Psoas muscle (tissue), 8 donors: ENCODE measurements around the gene GET4. TPM values are rescaled to one million over a fixed set of nuclear protein-coding genes. Genes with fewer than 3 reads are reported as not detected.

Experiments
- ATAC-seq, 4 donors: fragments of 200-7000 bp; cut with Tn5 transposase; one replicate each; pipeline ENCODE4 v1.9.1; 2020; ENCODE audit warnings: moderate library complexity in 3 of 4, mild to moderate bottlenecking in 2 of 4
- DNase-seq, 2 donors: peaks; one replicate each; pipeline ENCODE4 v3.0.0-alpha.2; 2020
- H3K27ac ChIP-seq: fragments of 200-600 bp; one replicate; pipeline ENCODE4 v1.8.0; 2022
- H3K27me3 ChIP-seq, 3 donors: fragments of 200-600 bp in 1 of 3; one replicate each; pipeline versions ENCODE4 v1.6.1 to v1.8.0; 2013 to 2022; ENCODE audit warnings: low read length in 2 of 3, mild to moderate bottlenecking in 2 of 3, moderate library complexity in 1 of 3; ENCODE audit not compliant: insufficient read depth in 3 of 3
- H3K36me3 ChIP-seq, 2 donors: fragments of 200-600 bp in 1 of 2; one replicate each; pipeline versions ENCODE4 v1.6.1 to v1.8.0; 2013 to 2022; ENCODE audit warnings: low read depth in 1 of 2, mild to moderate bottlenecking in 1 of 2, moderate library complexity in 1 of 2; ENCODE audit not compliant: insufficient read depth in 1 of 2
- H3K4me1 ChIP-seq: fragments of 200-600 bp; one replicate; pipeline ENCODE4 v1.8.0; 2022
- H3K4me3 ChIP-seq: fragments of 200-600 bp; one replicate; pipeline ENCODE4 v1.8.0; 2022; ENCODE audit warnings: mild to moderate bottlenecking
- H3K9me3 ChIP-seq: fragments of 200-600 bp; one replicate; pipeline ENCODE4 v1.8.0; 2022
- WGBS, 3 donors: extraction: QIAGEN DNeasy Blood & Tissue Kit; methylation state at CpG; one replicate each; pipeline versions ENCODE4 v1.1.6 to v1.1.7; 2013; 5-methylcytosine and 5-hydroxymethylcytosine counted together
- intact Hi-C, 2 donors: fragments of 100-400 bp; cut with DNase I; formaldehyde crosslinking; loops; one replicate each; pipeline versions ENCODE4 v1.11.0 to v1.14.2; 2022
- long read RNA-seq, 2 donors: library from polyadenylated mRNA; unstranded; transcript quantifications; one replicate each; pipeline ENCODE4 v2.0.0, GENCODE V29; 2021
- polyA plus RNA-seq, 3 donors: library from polyadenylated mRNA; stranded (reverse); fragments of 200-250 nt; gene quantifications; one replicate each; pipeline ENCODE4 v1.2.3, GENCODE V29; 2013
- total RNA-seq, 4 donors: library from RNA; stranded (reverse); fragmentation: NEBNext Ultra II Directional in 2 of 4; extraction: Animal tissue kit (Norgen Biotek cat#: 25700) in 2 of 4; gene quantifications; one replicate each; pipeline versions ENCODE4 v1.2.1 to v1.2.4, GENCODE V29; 2021 to 2023
- TF ChIP-seq, protein P1 (sequence below): fragments of 200-600 bp; IDR thresholded peaks from one replicate; pipeline ENCODE4 v1.8.0; 2022; ENCODE audit warnings: antibody characterized with exemption
- donor health status: healthy with polysubstance abuse.
- donor health status: DM: no; HTN: no; CAD: no; lungs with moderate emphysema.
- donor health status: Bipolar disorder and iron deficiency.
- donor health status: healthy.
- donor health status: DM: yes; HTN: yes; CAD: no.
- donor health status: DM: no; HTN: no; CAD: no.
- donor health status: DM: no; HTN: no; CAD: no.
- donor health status: DM: yes; HTN: yes; CAD: no.

The GET4 gene, protein sequence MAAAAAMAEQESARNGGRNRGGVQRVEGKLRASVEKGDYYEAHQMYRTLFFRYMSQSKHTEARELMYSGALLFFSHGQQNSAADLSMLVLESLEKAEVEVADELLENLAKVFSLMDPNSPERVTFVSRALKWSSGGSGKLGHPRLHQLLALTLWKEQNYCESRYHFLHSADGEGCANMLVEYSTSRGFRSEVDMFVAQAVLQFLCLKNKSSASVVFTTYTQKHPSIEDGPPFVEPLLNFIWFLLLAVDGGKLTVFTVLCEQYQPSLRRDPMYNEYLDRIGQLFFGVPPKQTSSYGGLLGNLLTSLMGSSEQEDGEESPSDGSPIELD
- total RNA-seq (10 to 100 TPM; 27.3 to 42.3 (median 29.1) TPM), polyA plus RNA-seq (10 to 100 TPM; 36.8 to 51.1 (median 48.3) TPM)
- long read RNA-seq, donor 1, transcript GET4-201 (9 exons, 2,090 nt): major isoform, 69 of 76 reads
- long read RNA-seq, donor 1, partial matches to known transcripts: 5 of 76 reads
- long read RNA-seq, donor 1, other reads (novel, unspliced or antisense): 2 of 76 reads
- long read RNA-seq, donor 2, full-length matches to known transcripts: 162 of 206 reads
- long read RNA-seq, donor 2, partial matches to known transcripts: 36 of 206 reads
- long read RNA-seq, donor 2, other reads (novel, unspliced or antisense): 8 of 206 reads

DNA sequence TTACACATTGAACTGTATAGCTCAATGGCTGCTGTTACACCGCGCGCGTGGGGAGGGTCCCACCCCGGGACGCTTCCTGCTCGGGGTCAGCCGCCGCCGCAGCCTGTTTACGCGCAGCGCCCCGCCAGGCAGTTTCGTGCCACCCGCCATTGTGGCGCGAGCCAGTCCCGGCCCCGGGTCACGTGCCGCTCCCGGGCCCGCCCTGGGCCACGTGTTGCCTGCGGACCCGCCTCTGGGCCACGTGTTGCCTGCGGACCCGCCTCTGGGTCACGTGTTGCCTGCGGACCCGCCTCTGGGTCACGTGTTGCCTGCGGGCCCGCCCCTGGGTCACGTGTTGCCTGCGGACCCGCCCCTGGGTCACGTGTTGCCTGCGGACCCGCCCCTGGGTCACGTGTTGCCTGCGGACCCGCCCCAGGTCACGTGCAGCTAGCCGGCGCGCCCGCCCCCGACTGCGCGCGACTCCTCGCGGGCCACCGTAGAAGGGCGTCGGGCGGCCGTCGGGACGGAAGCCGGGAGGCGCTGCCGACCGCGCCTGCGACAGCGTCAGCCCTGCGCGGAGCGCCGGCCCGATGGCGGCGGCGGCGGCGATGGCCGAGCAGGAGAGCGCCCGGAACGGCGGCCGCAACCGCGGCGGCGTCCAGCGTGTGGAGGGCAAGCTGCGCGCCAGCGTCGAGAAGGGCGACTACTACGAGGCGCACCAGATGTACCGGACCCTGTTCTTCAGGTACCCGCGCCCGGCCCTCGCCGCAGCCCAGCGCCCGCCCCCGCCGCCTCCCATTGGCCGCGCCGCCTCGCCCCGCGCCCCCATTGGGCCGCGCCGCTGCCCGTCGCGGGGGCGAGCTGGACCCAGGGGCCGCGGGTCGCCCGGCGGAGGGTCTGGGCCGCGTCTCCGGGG is at the start of gene GET4:
GET4 (plus strand) TSS at position 478 of the 895 bp plus-strand sequence; CDS start at position 570, 92 bp downstream.
- peak within 1 kb of the TSS; percentile 80 for H3K4me3 ChIP-seq
- H3K4me1 ChIP-seq: peaks cover 42% of the 10 kb centered on the region
- ATAC-seq (peak; percentile 70 to 77 (median 76)), DNase-seq (peak; percentile 98 to 99)
- intact Hi-C loops: loop anchor here (10.0 kb wide), 1 partner anchor 552 kb away; no protein-coding TSS in a partner anchor
- peak within 1 kb of the TSS; percentile 89 for H3K27ac ChIP-seq
- peaks cover 2 to 38% of the 10 kb centered on the region in 2 donors for H3K36me3 ChIP-seq
- no peaks in the 10 kb centered on the region for H3K27me3 ChIP-seq
- TF ChIP-seq, protein P1, sequence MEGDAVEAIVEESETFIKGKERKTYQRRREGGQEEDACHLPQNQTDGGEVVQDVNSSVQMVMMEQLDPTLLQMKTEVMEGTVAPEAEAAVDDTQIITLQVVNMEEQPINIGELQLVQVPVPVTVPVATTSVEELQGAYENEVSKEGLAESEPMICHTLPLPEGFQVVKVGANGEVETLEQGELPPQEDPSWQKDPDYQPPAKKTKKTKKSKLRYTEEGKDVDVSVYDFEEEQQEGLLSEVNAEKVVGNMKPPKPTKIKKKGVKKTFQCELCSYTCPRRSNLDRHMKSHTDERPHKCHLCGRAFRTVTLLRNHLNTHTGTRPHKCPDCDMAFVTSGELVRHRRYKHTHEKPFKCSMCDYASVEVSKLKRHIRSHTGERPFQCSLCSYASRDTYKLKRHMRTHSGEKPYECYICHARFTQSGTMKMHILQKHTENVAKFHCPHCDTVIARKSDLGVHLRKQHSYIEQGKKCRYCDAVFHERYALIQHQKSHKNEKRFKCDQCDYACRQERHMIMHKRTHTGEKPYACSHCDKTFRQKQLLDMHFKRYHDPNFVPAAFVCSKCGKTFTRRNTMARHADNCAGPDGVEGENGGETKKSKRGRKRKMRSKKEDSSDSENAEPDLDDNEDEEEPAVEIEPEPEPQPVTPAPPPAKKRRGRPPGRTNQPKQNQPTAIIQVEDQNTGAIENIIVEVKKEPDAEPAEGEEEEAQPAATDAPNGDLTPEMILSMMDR: peak; percentile 21
- no peaks in the 10 kb centered on the region for H3K9me3 ChIP-seq
- 0% methylated on average over 63 to 129 of the region's 129 CpGs for WGBS, 3 donors

DNA sequence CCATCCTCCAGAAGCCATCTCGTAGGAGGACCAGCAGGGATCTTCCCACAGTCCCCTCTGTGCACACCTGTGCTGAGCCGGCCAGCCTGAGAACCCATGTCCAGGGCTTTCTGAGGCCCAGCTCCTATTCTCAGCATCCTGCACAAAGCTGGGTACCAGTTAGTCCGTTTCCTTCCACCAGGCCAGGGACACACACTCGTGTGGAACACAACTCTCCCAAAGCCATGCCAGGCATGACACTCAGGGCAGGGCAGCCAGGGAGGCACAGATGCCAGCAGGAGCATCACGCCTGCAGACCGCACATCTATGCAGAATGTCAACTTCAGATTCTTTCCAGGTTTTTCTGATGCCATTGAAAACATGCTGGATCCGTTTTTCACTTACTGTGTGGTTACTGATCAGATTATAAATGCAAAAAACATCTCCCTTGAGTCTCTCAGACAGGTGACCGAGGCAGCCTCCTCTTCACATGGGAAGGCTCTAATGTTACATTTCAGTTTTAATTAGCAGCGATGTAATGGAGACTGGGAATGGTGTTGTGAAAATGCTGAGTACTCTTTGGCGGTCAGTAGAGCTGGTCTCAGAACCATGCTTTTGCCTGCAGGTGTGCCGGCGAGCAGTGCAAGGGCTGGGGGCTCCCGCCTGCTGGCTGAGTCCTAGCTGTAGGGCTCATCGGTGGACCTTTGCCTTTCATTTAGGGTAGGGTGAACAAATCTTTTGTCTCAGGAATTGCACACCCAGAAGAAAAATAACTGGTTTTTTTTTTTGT is 47.4 kb upstream of the GET4 start:
- ATAC-seq (peak; percentile 47 to 73 (median 68)), DNase-seq (peak in 1 of 2 donors; percentile 74)
- peaks cover 0 to 8% of the 10 kb centered on the region in 2 donors for H3K36me3 ChIP-seq
- H3K27ac ChIP-seq: peak overlapping the region; percentile 96
- H3K9me3 ChIP-seq: no peaks in the 10 kb centered on the region
- WGBS, 3 donors: 35 to 57% (median 41%) methylated on average over 14 of the region's 14 CpGs
- TF ChIP-seq, protein P1: no peak
- intact Hi-C loops: no loop called here
- peaks cover 93% of the 10 kb centered on the region for H3K4me1 ChIP-seq
- peak overlapping the region; percentile 12 for H3K4me3 ChIP-seq
- no peaks in the 10 kb centered on the region for H3K27me3 ChIP-seq

DNA sequence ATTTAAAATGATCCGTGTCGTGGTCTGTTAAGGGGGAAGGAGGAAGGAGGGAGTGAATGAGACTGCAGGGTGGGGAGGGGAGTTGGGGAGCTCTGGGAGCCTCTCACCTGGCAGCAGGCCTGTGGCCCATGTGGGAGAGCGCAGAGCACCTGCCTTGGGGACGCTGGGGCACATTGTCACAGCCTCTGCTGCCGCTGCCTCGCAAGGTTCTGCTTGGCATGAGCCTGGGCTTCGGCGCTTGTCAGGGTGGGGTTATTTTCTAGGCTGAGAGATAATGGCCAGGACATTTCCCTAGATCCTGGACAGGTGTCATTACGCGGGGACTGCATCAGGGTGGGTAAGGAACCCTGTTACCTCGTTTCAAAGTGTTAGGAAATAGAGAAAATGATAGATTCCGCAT is 46.3 kb upstream of the GET4 start:
- Histone ChIP-seq H3K27me3 (no peaks in the 10 kb centered on the region), H3K4me3 (peak overlapping the region; percentile 13), H3K36me3 (peaks cover 0 to 8% of the 10 kb centered on the region in 2 donors), H3K4me1 (peaks cover 90% of the 10 kb centered on the region), H3K27ac (peak overlapping the region; percentile 96), H3K9me3 (no peaks in the 10 kb centered on the region)
- WGBS, 3 donors: 32 to 55% (median 44%) methylated on average over 12 of the region's 12 CpGs
- no peak for DNase-seq
- ATAC-seq: peak in 3 of 4 donors; percentile 21 to 29 (median 22)
- TF ChIP-seq, protein P1: no peak
- intact Hi-C loops: no loop called here

DNA sequence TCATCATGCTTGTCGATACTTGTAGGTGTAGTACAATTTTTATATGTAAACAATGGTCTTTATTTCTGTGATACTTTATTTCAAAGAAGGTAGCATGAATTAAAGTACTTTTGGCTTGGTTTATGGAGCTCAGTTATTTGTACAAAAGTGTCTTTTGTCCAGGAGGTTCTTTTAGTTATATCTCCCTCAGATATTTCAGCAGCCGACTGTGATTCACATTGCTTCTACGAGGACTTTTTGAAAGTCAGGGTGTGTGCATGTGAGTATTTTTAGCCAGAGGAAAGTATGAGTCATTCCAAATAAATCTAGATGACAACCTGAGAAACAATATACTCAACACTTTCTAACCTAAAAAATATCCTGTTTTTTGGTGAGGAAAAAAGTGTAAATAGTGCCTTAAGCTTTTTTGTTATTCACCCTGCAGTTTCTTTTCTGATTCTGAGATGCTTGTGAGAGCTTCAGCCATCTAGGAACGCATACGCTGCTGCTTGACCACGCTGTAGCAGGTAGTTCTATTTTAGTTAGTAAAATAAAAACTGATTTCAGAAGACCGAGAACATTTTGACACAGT is 44.7 kb upstream of the GET4 start:
- intact Hi-C loops: no loop called here
- Histone ChIP-seq H3K4me1 (peaks cover 91% of the 10 kb centered on the region), H3K4me3 (peak overlapping the region; percentile 54), H3K36me3 (peaks cover 0 to 8% of the 10 kb centered on the region in 2 donors), H3K27ac (peak overlapping the region; percentile 96), H3K27me3 (no peaks in the 10 kb centered on the region), H3K9me3 (no peaks in the 10 kb centered on the region)
- DNase-seq (no peak), ATAC-seq (peak; percentile 65 to 81 (median 72))
- TF ChIP-seq, protein P1: no peak
- 4 to 14% (median 5%) methylated on average over 7 of the region's 7 CpGs for WGBS, 3 donors
